B cell (primary cell): ENCODE results near the gene ANKS4B. TPM values are rescaled to one million over a fixed set of nuclear protein-coding genes. Genes with fewer than 3 reads are reported as not detected.

ENCODE experiments used
- ATAC-seq: fragments of 200-7000 bp; cut with Tn5 transposase; one replicate; pipeline ENCODE4 v1.10.0; 2021; ENCODE audit warnings: low read depth, mild to moderate bottlenecking, moderate number of reproducible peaks, moderate library complexity
- CTCF ChIA-PET: fragments of 350-600 bp; sonication (Branson Sonifier 250); formaldehyde crosslinking; loops from one replicate; lab custom pipeline; 2021; ENCODE audit warnings: antibody characterized with exemption, inconsistent platforms; lab: Charles Lee
- POLR2A ChIA-PET: fragments of 350-600 bp; sonication (Branson Sonifier 250); formaldehyde crosslinking; loops from one replicate; lab custom pipeline; 2021; ENCODE audit warnings: antibody characterized with exemption; lab: Charles Lee
- DNase-seq: peaks from one replicate; pipeline ENCODE4 v3.0.0; 2013
- H2AFZ ChIP-seq: 2 replicates; pipeline ENCODE4 v1.6.1; 2012; ENCODE audit warnings: mild to moderate bottlenecking, low read depth, low read length; ENCODE audit not compliant: insufficient read depth, poor library complexity, severe bottlenecking
- H3K27ac ChIP-seq, 2 donors: 1 replicate in 1 of 2; 2 replicates in 1 of 2; pipeline ENCODE4 v1.5.1; 2012 to 2013; ENCODE audit warnings: low read length in 2 of 2, mild to moderate bottlenecking in 2 of 2, moderate library complexity in 1 of 2
- H3K27me3 ChIP-seq, 4 experiments: fragments of 200-600 bp in 1 of 4; sonication (generic) in 1 of 4; replicated peaks in 1 of 4; 1 replicate in 2 of 4; 2 replicates in 2 of 4; pipeline versions ENCODE4 v1.6.1 to v1.7.0; 2013 to 2016; ENCODE audit warnings: low read length in 3 of 4, mild to moderate bottlenecking in 2 of 4, mixed read lengths in 1 of 4, moderate library complexity in 1 of 4; ENCODE audit not compliant: insufficient read depth in 4 of 4, control insufficient read depth in 3 of 4; ENCODE audit errors: control extremely low read depth in 1 of 4
- H3K36me3 ChIP-seq, 2 experiments: replicated peaks in 1 of 2; 1 replicate in 1 of 2; 2 replicates in 1 of 2; pipeline versions ENCODE4 v1.6.1 to v1.7.1; 2013; ENCODE audit warnings: low read length in 1 of 2; ENCODE audit not compliant: insufficient read depth in 2 of 2, control insufficient read depth in 1 of 2; ENCODE audit errors: control extremely low read depth in 1 of 2, extremely low read depth in 1 of 2
- H3K4me1 ChIP-seq, 2 donors: fragments of 200-600 bp in 1 of 2; sonication (generic) in 1 of 2; 1 replicate in 1 of 2; 2 replicates in 1 of 2; pipeline versions ENCODE4 v1.5.1 to v1.6.1; 2013 to 2017; ENCODE audit warnings: low read length in 2 of 2; ENCODE audit not compliant: control insufficient read depth in 2 of 2, insufficient read depth in 2 of 2
- H3K4me2 ChIP-seq: replicated peaks from 2 replicates; pipeline ENCODE3; 2012; ENCODE audit warnings: mild to moderate bottlenecking, low read depth, low read length; ENCODE audit not compliant: poor library complexity, severe bottlenecking
- H3K4me3 ChIP-seq, 5 experiments: fragments of 200-600 bp in 1 of 5; sonication (generic) in 1 of 5; 1 replicate in 3 of 5; 2 replicates in 2 of 5; pipeline versions ENCODE4 v1.5.1 to v1.7.0; 2011 to 2016; ENCODE audit warnings: low read length in 4 of 5, mild to moderate bottlenecking in 4 of 5, low read depth in 2 of 5, control low read depth in 1 of 5, moderate library complexity in 1 of 5; ENCODE audit not compliant: insufficient read depth in 1 of 5; ENCODE audit errors: control extremely low read depth in 1 of 5, extremely low read depth in 1 of 5
- H3K79me2 ChIP-seq: fragments of 200-600 bp; sonication (generic); one replicate; pipeline ENCODE4 v1.6.0; 2016; ENCODE audit warnings: low read length; ENCODE audit not compliant: control insufficient read depth, insufficient read depth
- H3K9ac ChIP-seq: fragments of 200-600 bp; sonication (generic); 2 replicates; pipeline ENCODE4 v1.6.1; 2017; ENCODE audit warnings: mild to moderate bottlenecking, low read length, moderate library complexity
- H3K9me3 ChIP-seq, 3 donors: one replicate each; pipeline versions ENCODE4 v1.6.1 to v1.7.1; 2013; ENCODE audit warnings: low read length in 2 of 3; ENCODE audit not compliant: control insufficient read depth in 2 of 3, insufficient read depth in 1 of 3; ENCODE audit errors: control extremely low read depth in 1 of 3
- H4K20me1 ChIP-seq: 2 replicates; pipeline ENCODE4 v1.6.0; 2012; ENCODE audit warnings: mild to moderate bottlenecking, low read length; ENCODE audit not compliant: insufficient read depth, control insufficient read depth, poor library complexity, severe bottlenecking
- H3K27ac Mint-ChIP-seq: one replicate; pipeline ENCODE4 v1.8.0; 2021; ENCODE audit warnings: mixed read lengths
- H3K27me3 Mint-ChIP-seq: one replicate; pipeline ENCODE4 v1.8.0; 2021; ENCODE audit warnings: mixed read lengths
- H3K4me1 Mint-ChIP-seq: one replicate; pipeline ENCODE4 v1.8.0; 2021; ENCODE audit warnings: mixed read lengths
- H3K4me3 Mint-ChIP-seq: one replicate; pipeline ENCODE4 v1.8.0; 2021; ENCODE audit warnings: mixed read lengths
- H3K9me3 Mint-ChIP-seq: one replicate; pipeline ENCODE4 v1.8.0; 2022; ENCODE audit warnings: mixed read lengths; ENCODE audit not compliant: insufficient read depth
- CTCF ChIP-seq: fragments of 200-600 bp; IDR thresholded peaks from one replicate; pipeline ENCODE4 v1.8.0; 2022; ENCODE audit warnings: antibody characterized with exemption, mild to moderate bottlenecking
- EZH2 ChIP-seq: IDR thresholded peaks from 2 replicates; pipeline ENCODE4 v1.6.1; 2012; ENCODE audit warnings: borderline replicate concordance, low read depth, mild to moderate bottlenecking, moderate library complexity, low read length; ENCODE audit not compliant: insufficient read depth, poor library complexity, severe bottlenecking
- WGBS: methylation state at CpG from one replicate; pipeline ENCODE4 v1.1.5; 2013; ENCODE audit warnings: missing lambda C conversion rate; ENCODE audit not compliant: insufficient coverage; 5-methylcytosine and 5-hydroxymethylcytosine counted together
- intact Hi-C: fragments of 100-400 bp; cut with micrococcal nuclease; formaldehyde crosslinking; loops from one replicate; pipeline ENCODE4 v1.10.0; 2022
- polyA plus RNA-seq: library from polyadenylated mRNA; depleted of rRNA; stranded (reverse); fragments of >200 nt; gene quantifications from 2 replicates; pipeline ENCODE4 v1.2.3, GENCODE V29; 2012
- total RNA-seq, 2 donors: library from RNA; stranded (reverse); fragments of 120-200 nt in 1 of 2; gene quantifications; 1 replicate in 1 of 2; 2 replicates in 1 of 2; pipeline versions ENCODE4 v1.2.3 to v1.2.4, GENCODE V29; 2013 to 2022

ANKS4B gene
- total and polyA plus RNA-seq, 2 donors (not counting 1 experiment from before 2014, with no cell fraction given), result not detected

DNA sequence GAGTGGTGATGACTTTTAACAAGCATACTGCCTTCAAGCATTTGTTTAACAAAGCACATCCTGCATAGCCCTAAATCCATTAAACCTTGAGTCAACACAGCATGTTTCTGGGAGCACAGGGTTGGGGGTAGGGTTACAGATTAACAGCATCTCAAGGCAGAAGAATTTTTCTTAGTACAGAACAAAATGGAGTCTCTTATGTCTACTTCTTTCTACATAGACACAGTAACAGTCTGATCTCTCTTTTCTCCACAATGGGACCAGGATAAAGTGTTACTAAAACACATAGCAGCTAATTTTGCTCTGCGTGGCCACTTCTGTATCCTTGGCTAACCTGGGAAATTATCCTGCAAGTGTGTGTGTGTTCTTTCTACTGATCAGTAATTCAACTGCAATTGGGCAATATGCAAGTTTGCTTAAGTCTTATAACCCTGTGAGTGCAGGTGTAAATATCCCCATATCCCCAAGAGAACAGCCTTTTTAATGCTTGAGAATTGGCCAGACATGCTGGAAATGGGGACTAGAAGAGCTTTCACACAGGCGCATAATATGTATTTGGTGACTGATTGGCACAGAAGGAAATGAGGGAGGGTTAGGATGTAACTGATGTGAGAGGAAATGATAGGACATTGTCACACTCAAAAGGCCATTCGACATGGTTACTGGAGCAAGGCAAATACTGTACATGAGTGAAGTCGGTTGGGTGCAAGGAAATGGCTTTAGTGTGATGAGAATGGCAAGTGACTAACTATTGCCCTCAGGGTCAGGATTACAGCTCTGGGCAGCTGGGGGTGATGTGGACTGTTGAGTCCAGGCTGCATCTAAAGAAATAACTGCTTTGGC is 10.8 kb upstream of the ANKS4B start:
- H3K9me3 Mint-ChIP-seq, result no peaks in the 10 kb centered on the region
- no peak for TF ChIP-seq CTCF
- TF ChIP-seq EZH2, result no peak
- Histone ChIP-seq H4K20me1 (no peaks in the 10 kb centered on the region), H2AFZ (no peak overlapping the region), H3K9me3 (no peaks in the 10 kb centered on the region), H3K4me3 (no peak overlapping the region), H3K4me2 (no peak overlapping the region), H3K27ac (no peak overlapping the region), H3K36me3 (no peaks in the 10 kb centered on the region), H3K27me3 (peaks cover 0 to 22% (median 7%) of the 10 kb centered on the region in 4 experiments), H3K4me1 (no peaks in the 10 kb centered on the region), H3K9ac (no peak overlapping the region), H3K79me2 (no peaks in the 10 kb centered on the region)
- no peak overlapping the region for H3K27ac Mint-ChIP-seq
- ChIA-PET POLR2A (no interaction called here), CTCF (no interaction called here)
- ATAC-seq, result no peak
- no peak for DNase-seq
- peaks cover 15% of the 10 kb centered on the region for H3K4me1 Mint-ChIP-seq
- intact Hi-C loops, result no loop called here
- peaks cover 56% of the 10 kb centered on the region for H3K27me3 Mint-ChIP-seq
- no peak overlapping the region for H3K4me3 Mint-ChIP-seq
- WGBS, result 65% methylated on average over 3 of the region's 4 CpGs

GRCh38 chr16:21223787-21224186 is 9.7 kb upstream of the ANKS4B start:
- ChIA-PET CTCF (interaction anchor here (1.6 kb wide), 1 partner anchor 51 kb away, joined by 3 read pairs; no protein-coding TSS in a partner anchor), POLR2A (no interaction called here)
- Histone ChIP-seq H4K20me1 (no peaks in the 10 kb centered on the region), H2AFZ (no peak overlapping the region), H3K4me1 (no peaks in the 10 kb centered on the region), H3K27me3 (peaks cover 0 to 24% (median 7%) of the 10 kb centered on the region in 4 experiments), H3K9me3 (no peaks in the 10 kb centered on the region), H3K27ac (no peak overlapping the region), H3K4me3 (no peak overlapping the region), H3K79me2 (no peaks in the 10 kb centered on the region), H3K4me2 (no peak overlapping the region), H3K36me3 (no peaks in the 10 kb centered on the region), H3K9ac (no peak overlapping the region)
- no peak overlapping the region for H3K27ac Mint-ChIP-seq
- intact Hi-C loops, result no loop called here
- DNase-seq (no peak), ATAC-seq (no peak)
- H3K4me1 Mint-ChIP-seq, result peaks cover 15% of the 10 kb centered on the region
- H3K4me3 Mint-ChIP-seq, result no peak overlapping the region
- H3K27me3 Mint-ChIP-seq, result peaks cover 60% of the 10 kb centered on the region
- no peaks in the 10 kb centered on the region for H3K9me3 Mint-ChIP-seq
- WGBS, result 77% methylated on average over 5 of the region's 9 CpGs
- TF ChIP-seq CTCF, result no peak
- no peak for TF ChIP-seq EZH2
